Non-pigmented ciliary epithelial cell (primary cell): ENCODE results near the gene CNTNAP2.

Experiments
- DNase-seq: peaks from one replicate; pipeline ENCODE4 v3.0.0-alpha.2; 2010; ENCODE audit warnings: low read depth

The CNTNAP2 gene

GRCh38 chr7:147952918-147953317 is 1836.3 kb downstream of the CNTNAP2 start:
- no peak for DNase-seq

GRCh38 chr7:147968046-147968610 is 1851.5 kb downstream of the CNTNAP2 start:
- DNase-seq = no peak

GRCh38 chr7:147971606-147972110 is 1855.1 kb downstream of the CNTNAP2 start:
- DNase-seq = no peak

DNA sequence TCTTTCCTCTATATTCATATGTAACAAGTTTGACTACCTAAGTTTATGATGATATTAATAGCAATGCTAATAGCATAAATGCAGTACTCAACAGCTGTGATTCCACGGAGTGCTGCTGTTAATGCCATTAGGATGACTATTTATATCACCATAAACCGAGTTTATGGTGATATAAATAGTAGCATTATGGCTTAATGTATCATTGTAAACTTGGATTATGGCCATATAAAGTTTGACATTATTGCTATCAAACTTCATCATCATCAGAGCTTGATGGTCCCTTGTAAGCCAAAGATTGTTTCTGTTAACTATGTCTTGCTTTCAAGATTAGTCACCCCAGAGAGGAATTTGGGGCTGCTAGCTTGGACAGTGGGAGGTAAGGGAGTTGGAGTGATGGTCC is 1861.6 kb downstream of the CNTNAP2 start:
- no peak for DNase-seq

DNA sequence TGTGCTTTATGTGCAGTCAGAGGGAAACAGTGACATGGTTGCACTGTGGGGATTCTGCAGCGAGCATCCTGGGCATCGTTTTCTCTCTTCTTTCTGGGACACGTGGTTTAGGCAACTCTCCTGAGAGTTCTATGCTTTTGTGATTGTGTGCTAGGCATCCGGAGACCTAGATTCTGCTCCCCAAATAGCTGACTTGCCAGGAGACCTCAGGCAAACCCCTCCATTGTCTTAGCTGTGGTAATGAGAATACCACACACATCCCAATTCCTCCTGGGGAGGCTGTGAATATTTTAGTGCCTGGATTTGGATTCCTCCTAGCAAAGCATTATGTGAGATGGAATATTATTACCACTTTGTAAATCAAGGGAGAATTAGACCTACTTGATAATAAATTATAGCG is 1862.0 kb downstream of the CNTNAP2 start:
- DNase-seq = no peak

DNA sequence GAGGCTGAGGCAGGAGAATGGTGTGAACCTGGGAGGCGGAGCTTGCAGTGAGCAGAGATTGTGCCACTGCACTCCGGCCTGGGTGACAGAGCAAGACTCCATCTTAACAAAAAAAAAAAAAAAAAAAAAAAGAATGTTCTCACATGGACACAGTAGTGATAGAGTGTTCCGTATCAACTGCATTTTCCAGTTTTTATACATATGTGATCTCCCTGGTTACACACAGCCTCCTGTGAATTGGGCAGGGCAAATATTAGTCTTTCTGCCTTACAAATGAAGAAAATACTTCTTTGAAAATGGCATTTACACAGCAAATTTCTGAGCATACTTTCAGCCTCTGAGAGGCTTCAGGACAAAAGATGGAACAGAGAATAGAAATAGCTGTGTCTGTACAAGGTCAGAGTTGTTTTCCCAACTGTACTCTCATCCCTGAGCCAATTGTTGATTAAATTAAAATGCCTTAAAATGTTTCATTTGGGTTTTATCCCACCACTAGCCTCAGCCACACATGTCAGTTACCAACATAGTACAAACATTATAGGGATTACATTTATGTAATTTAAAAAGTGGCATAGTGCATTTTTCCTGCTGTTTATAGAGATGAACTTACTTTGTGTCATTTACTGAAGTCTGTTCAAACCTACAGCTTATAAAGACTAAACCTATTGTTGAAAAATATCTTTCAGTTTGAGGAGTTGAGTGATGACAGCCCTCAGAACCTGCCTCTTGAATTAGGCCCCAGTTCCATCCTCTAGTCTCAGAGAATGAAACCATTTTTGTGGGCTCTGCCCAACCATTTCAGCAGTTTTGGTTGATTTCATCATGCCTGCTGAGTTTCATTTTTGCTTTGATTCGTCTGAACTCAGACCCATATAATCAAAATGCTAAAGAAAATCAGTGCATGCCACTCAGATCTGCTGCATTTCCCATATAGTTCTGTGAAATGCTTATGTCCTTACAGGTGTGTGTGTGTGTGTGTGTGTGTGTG is 1864.5 kb downstream of the CNTNAP2 start:
- DNase-seq = no peak

DNA sequence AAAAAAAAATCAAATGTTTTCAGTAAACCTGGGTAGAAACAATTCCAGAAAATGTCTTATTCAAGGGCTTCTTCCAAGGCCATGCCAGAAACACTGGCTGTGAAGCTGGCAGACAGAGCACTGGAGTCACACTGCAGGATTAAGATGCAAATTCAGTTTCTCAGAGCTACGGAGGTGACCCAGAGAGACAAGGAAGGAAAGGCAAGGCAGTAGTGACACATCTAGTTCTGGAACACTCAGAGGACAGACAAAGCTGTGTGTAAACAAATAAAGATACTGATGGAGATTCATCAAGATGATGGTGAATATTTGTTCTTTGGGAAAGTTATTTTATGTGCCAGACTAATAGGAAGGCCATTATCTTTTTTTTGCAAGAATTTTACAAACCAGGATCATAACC is 1865.7 kb downstream of the CNTNAP2 start:
- no peak for DNase-seq

DNA sequence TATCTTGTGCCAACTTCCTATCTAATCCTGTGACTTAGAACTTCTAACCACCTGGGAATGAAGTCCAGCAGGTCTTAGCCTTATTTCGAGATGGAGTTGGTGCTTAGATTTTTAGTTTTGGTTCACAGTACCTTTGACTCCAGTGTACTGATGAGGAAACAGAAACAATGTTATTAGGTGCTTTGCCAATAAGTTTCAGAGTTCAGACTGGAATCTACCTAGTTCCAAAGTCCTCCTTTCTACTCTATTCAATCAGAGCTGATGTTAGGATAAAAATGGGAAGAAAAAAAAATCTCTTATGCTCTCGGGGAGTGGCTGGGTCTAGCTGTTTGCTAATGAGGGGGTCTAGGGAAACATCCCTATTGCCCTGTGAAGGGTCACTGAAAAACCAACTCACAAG is 1867.7 kb downstream of the CNTNAP2 start:
- no peak for DNase-seq

DNA sequence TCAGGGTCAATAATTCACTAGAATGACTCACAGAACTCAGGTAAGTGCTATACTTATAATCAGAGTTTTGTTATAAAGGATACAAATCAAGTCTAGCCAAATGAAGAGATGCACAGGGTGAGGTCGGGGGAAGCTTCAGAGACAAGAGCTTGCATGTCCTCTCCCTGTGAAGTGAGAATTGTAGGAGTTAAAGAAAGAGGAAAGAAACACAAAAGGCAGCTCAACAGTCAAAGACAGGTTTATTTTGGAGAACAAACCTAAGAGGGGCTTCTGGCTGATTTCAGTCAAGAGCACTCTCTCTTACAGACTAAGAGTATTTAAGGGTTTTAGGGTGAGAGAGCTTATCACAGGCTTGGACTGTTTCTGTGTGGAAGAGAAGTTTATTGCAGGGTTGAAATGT is 1873.5 kb downstream of the CNTNAP2 start:
- DNase-seq = no peak

DNA sequence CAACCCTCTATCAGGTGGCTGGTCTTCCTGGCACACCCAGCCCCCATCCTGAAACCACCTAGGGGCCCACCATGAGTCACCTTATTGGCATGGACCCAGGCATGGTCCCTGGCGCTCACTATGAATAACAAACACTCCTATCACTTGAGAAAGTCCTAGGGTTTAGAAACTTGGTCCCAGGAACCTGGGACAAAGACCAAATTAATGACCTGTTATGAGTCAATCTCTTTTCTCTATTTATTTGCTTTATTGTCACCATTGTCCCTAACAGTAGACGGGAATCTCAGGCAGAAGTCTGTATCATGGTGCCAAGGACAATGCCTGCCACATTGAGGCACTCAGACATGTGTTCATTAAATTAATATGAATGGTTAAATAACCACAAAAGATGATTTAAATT is 1874.3 kb downstream of the CNTNAP2 start:
- no peak for DNase-seq

- DNase-seq = no peak
These were observed 1876.1 kb downstream of the CNTNAP2 start for GRCh38 chr7:147992698-147993097.

DNA sequence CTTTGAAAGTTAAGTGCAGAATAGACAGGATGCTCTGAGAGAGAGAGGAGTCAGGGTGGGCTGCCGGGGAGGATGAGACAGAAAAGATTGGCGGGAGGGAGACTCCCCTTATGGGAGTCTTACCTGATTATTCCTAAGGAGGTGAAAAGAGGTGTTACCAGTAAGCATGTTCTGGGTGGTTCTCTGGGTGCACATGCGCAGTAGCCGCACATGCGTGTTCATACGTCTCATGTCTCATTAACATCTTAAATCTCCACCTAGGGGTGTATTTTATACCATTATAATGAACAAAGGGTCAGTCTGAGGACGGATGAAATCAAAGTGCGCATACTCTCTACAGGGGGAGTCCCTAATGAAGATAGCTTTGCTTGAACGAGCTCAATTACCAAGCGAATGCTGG is 1881.0 kb downstream of the CNTNAP2 start:
- no peak for DNase-seq

GRCh38 chr7:147999962-148000361 is 1883.4 kb downstream of the CNTNAP2 start:
- no peak for DNase-seq

- no peak for DNase-seq
These were observed 1895.2 kb downstream of the CNTNAP2 start for GRCh38 chr7:148011753-148012152.

DNA sequence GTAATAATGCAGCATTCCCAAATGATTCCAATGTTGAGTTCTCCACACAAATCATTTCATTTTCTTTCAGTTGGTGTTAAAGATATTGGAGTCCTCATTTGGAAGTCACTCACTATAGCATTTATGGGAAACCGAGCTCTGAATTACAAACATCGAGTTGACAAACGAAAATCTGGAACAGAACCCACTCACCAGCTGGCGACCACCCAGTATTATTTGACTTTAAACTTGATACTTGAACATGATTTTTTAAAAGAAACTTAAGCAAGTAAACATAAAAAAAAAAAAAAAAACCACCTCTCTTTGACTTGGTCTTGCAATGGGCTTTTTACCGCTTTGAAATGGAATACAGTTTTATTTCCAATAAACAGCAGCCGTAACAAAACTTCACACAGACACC is 1897.4 kb downstream of the CNTNAP2 start:
- no peak for DNase-seq

DNA sequence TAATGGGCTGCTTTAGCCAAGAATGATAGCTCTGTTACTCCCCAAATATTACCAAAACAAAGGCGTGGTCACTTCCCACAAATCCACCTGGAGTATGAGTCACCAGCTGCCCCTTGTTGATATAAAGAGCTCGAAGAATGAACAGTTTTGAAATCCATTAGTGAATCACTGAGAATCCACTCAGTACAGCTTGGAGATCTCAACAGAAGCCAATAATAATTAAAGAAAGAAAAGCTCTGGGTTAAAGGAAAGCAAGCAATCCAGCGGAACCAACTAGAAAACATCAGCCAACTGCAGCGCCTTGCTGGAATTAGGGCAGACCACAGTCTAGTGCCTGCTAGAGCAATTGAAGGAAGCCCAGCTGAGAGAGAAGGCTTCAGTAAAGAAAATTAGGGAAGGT is 1897.9 kb downstream of the CNTNAP2 start:
- no peak for DNase-seq

- DNase-seq = no peak
These were observed 1900.5 kb downstream of the CNTNAP2 start for GRCh38 chr7:148017126-148017525.

DNA sequence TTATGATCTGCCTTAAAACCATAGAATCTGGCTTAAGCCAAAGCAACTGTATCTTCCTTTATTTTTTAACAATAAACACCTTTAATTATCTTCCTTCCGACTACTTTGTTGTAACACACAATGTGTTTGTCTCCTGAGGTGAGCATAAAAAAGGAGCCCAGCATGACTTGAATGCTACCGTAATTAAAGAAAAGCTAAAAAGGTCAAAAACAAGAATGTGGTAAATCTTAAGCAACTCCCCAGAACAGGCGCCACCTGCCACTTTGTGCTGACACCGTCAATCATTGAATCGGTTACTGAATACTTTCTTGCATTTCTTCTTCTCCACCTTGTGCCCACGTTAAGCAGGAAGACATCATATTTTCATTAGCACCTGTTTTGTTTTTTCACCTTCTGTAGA is 1904.1 kb downstream of the CNTNAP2 start:
- DNase-seq = no peak

DNA sequence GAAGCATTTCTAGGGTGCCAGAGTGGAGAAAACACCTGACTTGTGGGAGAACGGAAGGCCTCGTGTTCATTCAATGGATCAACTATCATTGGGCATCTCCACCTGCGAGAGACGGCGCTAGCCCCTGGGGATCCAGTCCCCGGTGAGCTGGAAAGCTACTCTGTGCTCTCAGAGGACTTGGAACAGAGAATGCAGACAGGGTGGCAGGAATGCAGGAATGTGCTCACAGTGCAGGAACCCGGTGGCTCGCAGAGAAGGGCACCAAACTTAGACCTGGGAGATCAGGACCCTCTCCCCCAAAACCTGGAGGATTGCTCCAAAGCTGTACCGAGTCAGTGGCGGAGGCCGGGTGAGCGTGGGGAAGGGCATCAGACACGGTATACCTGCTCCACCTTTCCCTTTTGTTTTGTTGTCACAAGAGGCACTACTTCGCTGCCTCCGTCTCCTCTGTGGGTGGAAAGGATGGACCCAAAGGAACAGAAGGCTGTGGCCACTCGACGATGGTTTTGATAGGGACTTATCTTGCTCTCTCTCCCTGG is 1905.0 kb downstream of the CNTNAP2 start:
- no peak for DNase-seq

- DNase-seq = no peak
These were observed 1906.2 kb downstream of the CNTNAP2 start for GRCh38 chr7:148022832-148023231.

DNA sequence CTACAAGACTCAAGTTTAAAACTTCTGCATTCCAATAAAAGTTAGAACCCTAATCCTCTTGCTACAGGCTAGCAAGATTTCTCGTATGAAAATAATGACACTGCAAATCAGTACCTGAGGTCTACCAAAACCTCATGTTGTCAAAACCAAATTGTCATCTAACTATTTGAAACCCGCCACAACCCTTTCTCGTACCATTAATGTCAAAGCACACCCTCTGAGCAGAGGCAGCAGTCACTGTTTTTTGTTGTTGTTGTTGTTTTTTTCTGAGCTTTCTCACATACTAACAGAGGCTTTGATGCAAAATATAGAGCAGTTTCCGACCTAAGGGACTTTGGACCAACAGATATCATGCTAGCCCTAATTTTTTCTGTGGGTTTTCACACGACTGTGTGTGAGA is 1910.1 kb downstream of the CNTNAP2 start:
- DNase-seq = no peak

DNA sequence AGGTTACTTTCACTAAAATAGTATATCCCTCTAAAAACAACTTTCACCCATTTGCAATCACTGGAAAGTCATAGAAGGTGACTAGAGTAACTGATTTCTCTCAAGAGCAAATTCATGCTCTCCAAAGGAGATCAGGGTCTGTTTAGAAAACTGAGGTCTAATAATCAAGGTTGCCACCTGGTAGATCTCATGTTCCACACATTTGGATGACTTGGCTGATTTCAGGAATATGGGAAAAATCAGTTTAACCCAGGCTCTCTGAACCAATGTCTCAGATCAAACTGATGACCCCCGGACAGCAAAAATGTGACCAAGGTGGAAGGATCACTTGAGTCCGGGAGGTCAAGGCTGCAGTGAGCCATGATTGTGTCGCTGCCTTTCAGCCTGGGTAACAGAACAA is 1911.6 kb downstream of the CNTNAP2 start:
- no peak for DNase-seq

- DNase-seq = no peak
These were observed 1914.4 kb downstream of the CNTNAP2 start for GRCh38 chr7:148031019-148031418.
